A549 (cell line): Measurements from ENCODE around the gene DAGLA.

ENCODE experiments used
- BHLHE40 ChIP-seq: IDR thresholded peaks from 2 replicates; pipeline ENCODE4 v1.6.1; 2012; ENCODE audit warnings: low read depth, low read length, inconsistent platforms
- CEBPB ChIP-seq, 2 experiments: fragments of >200 bp in 1 of 2; sonication (Bioruptor Twin) in 1 of 2; formaldehyde crosslinking in 1 of 2; IDR thresholded peaks; 2 replicates each; pipeline ENCODE4 v1.6.1; 2012 to 2016
- CHD2 ChIP-seq: fragments of 150-350 bp; IDR thresholded peaks from 2 replicates; pipeline ENCODE4 v1.6.1; 2014; ENCODE audit warnings: low read length; ENCODE audit not compliant: partially characterized antibody
- CTCF ChIP-seq: fragments of >200 bp; sonication (Bioruptor Twin); formaldehyde crosslinking; IDR thresholded peaks from 3 replicates; pipeline ENCODE4 v1.5.1; 2016
- ELK1 ChIP-seq: fragments of 150-350 bp; IDR thresholded peaks from 2 replicates; pipeline ENCODE4 v1.6.1; 2014; ENCODE audit warnings: low read depth, mild to moderate bottlenecking, low read length
- EP300 ChIP-seq, 2 experiments: fragments of >200 bp; sonication (Bioruptor Twin); formaldehyde crosslinking; IDR thresholded peaks; 2 replicates in 1 of 2; 3 replicates in 1 of 2; pipeline ENCODE4 v1.6.1; 2016 to 2017
- FOSB ChIP-seq: fragments of 250-450 bp; sonication (Bioruptor Pico); IDR thresholded peaks from 2 replicates; pipeline ENCODE4 v1.5.0; 2020; ENCODE audit warnings: mild to moderate bottlenecking, moderate library complexity
- HMGXB4 ChIP-seq: fragments of 250-450 bp; sonication (Bioruptor Pico); IDR thresholded peaks from 2 replicates; pipeline ENCODE4 v1.5.0; 2021; ENCODE audit warnings: mild to moderate bottlenecking, moderate library complexity, borderline replicate concordance
- MAX ChIP-seq: IDR thresholded peaks from 2 replicates; pipeline ENCODE4 v1.6.1; 2012
- NPAS2 ChIP-seq: fragments of 250-450 bp; sonication (Bioruptor Pico); IDR thresholded peaks from 2 replicates; pipeline ENCODE4 v1.8.0; 2022; ENCODE audit warnings: mild to moderate bottlenecking, moderate library complexity, borderline replicate concordance
- NR3C1 ChIP-seq: fragments of >200 bp; sonication (Bioruptor Twin); formaldehyde crosslinking; IDR thresholded peaks from 3 replicates; pipeline ENCODE4 v1.6.1; 2017
- PBX3 ChIP-seq: IDR thresholded peaks from 2 replicates; pipeline ENCODE4 v1.6.1; 2012
- POLR2A ChIP-seq: IDR thresholded peaks from 2 replicates; pipeline ENCODE4 v1.6.1; 2012; ENCODE audit warnings: mild to moderate bottlenecking, low read length

- TF ChIP-seq POLR2A = no peak
- TF ChIP-seq BHLHE40 = no peak
- no peak for TF ChIP-seq CTCF
- no peak for TF ChIP-seq HMGXB4 (CRISPR knock-in tag)
- no peak for TF ChIP-seq CEBPB (IDR thresholded peaks at IDR 0.05)
- TF ChIP-seq EP300 (IDR thresholded peaks at IDR 0.05) = no peak
- TF ChIP-seq NR3C1 = no peak
- no peak for TF ChIP-seq MAX
- TF ChIP-seq FOSB (CRISPR knock-in tag) = no peak
- no peak for TF ChIP-seq ELK1
- no peak for TF ChIP-seq PBX3
- TF ChIP-seq NPAS2 = no peak
- TF ChIP-seq CHD2 = no peak
Measured at GRCh38 chr11:61667684-61668305, 12.4 kb upstream of the DAGLA start.
